Skeletal muscle cell (primary cell): Measurements from ENCODE around the gene OPCML.

Source experiments
- DNase-seq: peaks from one replicate; pipeline ENCODE4 v3.0.0-alpha.2; 2010; ENCODE audit warnings: low read depth
- H3K4me3 ChIP-seq: 2 replicates; pipeline ENCODE4 v1.5.1; 2011; ENCODE audit warnings: low read depth, mild to moderate bottlenecking, control low read depth, low read length, moderate library complexity

OPCML gene

GRCh38 chr11:133531971-133532651, at the start of gene OPCML:
OPCML (minus strand) TSS chr11:133532501.
- no peak within 1 kb of the TSS for H3K4me3 ChIP-seq
- no peak for DNase-seq

- no peak overlapping the region for H3K4me3 ChIP-seq
- DNase-seq: no peak
These were observed 48.8 kb upstream of the OPCML start for GRCh38 chr11:133581091-133581490.

DNA sequence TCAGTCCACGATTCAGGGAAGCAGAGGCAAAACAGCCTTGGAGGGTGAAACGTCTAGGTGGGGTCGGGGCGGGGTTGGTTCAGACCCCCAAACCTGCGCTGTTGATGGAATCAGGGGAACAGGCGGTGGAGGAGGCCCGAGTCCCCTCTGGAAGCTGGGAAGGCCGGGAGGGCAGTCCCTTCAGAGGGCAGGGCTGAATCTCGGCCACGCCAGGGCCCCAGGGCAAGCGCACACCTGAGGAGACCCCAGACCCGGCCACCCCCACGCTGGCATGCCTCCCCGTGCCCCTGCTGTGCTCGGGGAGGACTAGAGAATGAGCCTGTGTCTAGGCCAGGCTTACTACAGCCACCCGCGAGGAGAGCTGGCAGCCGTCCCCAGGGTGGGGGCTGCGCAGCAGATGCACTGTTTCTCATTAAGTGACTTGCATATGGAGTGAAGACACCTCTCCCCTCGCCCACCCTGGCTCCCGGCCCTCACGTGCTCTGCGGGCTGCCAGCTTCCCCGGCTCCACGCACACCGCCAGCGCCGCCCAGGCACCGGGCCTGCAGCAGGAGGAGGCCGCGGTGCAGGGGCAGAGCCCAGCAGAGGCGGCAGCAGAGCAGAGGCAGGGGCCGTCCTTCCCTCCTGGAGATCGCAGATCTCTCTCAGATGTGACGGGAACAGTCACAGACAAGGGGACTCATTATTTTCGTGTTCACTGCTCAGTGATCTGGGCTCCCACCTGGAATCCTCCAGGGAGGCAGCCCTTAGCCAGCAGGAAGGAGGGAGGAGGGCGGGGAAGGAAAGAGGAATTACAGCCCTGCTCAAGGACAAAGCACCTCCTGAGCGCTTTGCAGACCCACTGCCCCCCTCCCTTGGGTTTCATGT, 47.1 kb upstream of the OPCML start:
- H3K4me3 ChIP-seq: no peak overlapping the region
- DNase-seq: no peak

DNA sequence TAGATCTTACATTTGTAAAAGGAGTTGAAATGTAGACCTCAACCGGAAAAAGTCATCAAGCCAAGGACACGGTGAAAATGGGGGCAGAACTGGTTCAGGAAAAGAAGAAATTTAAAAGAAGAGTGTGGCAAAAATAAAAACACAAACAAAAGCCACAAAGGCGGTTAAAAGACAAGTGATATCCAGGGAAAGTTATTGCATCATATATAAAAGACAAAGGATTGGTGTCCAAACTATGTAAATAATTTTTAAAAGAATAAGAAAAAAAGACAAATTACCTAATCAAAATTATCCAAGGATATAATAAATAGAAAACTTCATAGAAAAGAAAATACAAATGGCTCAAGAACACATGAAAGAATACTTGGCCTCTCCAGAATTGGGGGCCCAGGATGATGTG, 45.1 kb upstream of the OPCML start:
- H3K4me3 ChIP-seq: no peak overlapping the region
- no peak for DNase-seq

GRCh38 chr11:133576351-133576750, 44.0 kb upstream of the OPCML start:
- DNase-seq: no peak
- H3K4me3 ChIP-seq: no peak overlapping the region

GRCh38 chr11:133573081-133573480, 40.8 kb upstream of the OPCML start:
- H3K4me3 ChIP-seq: no peak overlapping the region
- DNase-seq: no peak

GRCh38 chr11:133570376-133570775, 38.1 kb upstream of the OPCML start:
- no peak overlapping the region for H3K4me3 ChIP-seq
- DNase-seq: no peak

- DNase-seq: no peak
- no peak overlapping the region for H3K4me3 ChIP-seq
These were observed 31.3 kb upstream of the OPCML start for GRCh38 chr11:133563505-133564025.

GRCh38 chr11:133560472-133560855, 28.2 kb upstream of the OPCML start:
- DNase-seq: no peak
- no peak overlapping the region for H3K4me3 ChIP-seq

- no peak for DNase-seq
- H3K4me3 ChIP-seq: no peak overlapping the region
These were observed 27.7 kb upstream of the OPCML start for GRCh38 chr11:133559833-133560471.

DNA sequence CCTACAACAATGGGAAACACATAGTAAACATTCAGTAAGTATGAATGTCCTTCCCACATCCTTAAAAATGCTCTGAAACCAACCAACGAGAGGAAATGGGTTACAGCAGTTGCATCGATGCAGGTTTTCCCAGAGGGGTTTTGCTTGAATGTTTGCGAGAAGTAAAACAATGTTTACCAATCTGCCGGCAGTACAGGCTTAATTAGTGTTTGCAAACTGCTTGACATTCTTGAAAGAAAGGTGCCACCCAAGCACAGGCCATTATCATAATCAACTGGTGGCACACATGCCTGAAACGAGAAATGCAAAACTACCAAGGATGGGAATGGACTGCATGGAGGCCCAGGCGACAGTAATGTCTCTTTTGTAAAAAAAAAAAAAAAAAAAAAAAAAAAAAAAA, 27.1 kb upstream of the OPCML start:
- no peak for DNase-seq

DNA sequence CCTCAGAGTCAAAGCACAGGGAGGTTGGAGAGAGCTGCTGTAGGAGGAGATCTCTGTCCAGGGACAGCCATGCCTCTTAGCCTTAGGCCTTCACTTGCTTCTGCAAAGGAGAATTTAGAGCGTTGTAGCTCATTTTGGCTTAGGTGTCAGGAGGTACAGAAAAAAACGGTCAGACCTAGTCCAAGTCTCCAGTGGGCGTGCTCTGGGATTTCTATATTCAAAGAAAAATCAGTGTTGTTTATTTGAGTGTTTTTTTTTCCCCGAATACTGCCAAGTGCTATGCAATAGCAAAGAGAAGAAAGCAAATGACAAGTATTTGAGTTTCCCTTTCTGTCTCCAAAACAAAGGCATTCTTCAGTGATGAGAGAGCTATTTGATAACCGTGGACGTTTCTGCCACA, 22.7 kb upstream of the OPCML start:
- no peak overlapping the region for H3K4me3 ChIP-seq
- no peak for DNase-seq

More for the DNA sequence above, 27.1 kb upstream of the OPCML start:
- no peak overlapping the region for H3K4me3 ChIP-seq

GRCh38 chr11:133553885-133554740, 21.8 kb upstream of the OPCML start:
- DNase-seq: no peak
- H3K4me3 ChIP-seq: no peak overlapping the region

DNA sequence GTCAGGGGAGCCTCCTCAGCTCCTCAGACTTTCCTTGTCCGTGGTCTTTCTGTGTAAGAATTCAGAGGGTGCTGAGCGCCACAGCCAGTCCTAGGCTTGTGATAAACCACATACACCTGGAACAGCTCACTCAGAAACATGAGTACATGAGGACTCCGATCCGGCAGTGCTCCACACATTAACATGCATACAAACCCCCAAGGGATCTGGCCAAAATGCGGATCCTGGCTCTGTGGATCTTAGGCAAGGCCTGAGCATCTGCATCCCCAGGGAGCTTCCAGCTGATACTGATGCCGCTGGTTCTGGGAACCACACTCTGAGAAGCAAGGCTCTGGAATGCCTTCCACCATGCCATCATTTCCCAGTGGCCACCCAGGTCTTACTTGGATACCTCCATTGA, 20.6 kb upstream of the OPCML start:
- DNase-seq: no peak
- no peak overlapping the region for H3K4me3 ChIP-seq

- H3K4me3 ChIP-seq: no peak overlapping the region
- no peak for DNase-seq
These were observed 18.8 kb upstream of the OPCML start for GRCh38 chr11:133551064-133551463.

GRCh38 chr11:133549826-133550225, 17.5 kb upstream of the OPCML start:
- no peak for DNase-seq
- H3K4me3 ChIP-seq: no peak overlapping the region

DNA sequence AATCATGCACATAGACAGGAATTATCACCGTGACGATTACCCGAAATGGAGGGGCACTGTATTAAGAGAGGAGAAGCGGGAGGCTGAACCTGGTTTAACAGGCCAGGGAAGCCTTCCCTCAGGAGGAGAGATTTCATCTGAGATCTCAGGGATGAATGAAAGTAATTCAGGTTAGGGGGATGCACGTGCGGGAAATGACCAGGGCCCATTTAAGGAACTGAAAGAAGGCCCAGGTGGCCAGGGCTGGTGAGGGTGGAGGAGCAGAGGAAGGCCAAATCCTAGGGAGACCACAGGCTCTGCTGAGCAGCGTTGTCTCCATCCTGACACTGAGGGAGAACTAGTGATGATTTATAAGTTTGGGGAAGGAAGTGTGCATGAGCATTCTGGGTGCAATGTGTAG, 16.3 kb upstream of the OPCML start:
- H3K4me3 ChIP-seq: no peak overlapping the region

DNA sequence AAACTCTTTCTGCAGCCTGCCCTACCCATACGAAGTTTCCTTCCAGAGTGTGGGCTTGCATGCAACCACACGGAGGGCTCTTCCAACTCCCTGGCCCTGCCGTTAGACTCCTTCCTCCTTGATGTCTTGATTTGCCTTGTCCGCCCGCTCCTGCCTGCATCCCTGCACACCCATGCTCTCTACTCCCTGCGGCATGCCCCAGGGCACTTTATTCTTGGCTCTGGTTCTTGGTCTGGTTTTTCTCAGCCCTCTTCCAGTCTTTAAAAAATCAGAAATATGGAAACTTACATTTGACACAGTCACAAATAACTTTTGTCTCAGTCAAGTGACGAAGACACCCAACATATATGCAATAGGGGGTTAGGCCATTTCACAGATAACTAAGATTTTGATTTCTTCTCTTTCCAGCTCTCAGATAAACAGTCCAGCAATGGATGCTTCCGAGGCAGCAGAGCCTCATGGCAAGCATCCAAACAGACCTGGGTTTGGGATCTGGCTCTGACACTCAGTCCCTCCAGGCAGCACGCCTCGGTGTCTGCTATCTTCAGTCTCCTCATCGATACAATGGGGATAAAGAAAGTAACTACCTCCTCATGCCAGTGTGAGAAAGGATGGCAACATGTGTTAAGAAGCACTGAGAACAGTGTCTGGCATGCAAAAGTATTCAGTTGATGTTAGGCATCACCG, 15.7 kb upstream of the OPCML start:
- no peak for DNase-seq

More for the DNA sequence above, 16.3 kb upstream of the OPCML start:
- DNase-seq: no peak

More for the DNA sequence above, 15.7 kb upstream of the OPCML start:
- no peak overlapping the region for H3K4me3 ChIP-seq
